HUES48 (cell line): ENCODE data around the gene NPY4R2.
"Not testable (repeated sequence)": the region's sequence is repeated elsewhere in the genome, so short reads cannot be mapped to it uniquely, and the experiment has no call there.

Experiments used
- H3K27ac ChIP-seq: one replicate; pipeline ENCODE4 v1.7.0; 2013; ENCODE audit warnings: low read depth, low read length, inconsistent platforms
- H3K27me3 ChIP-seq: 2 replicates; pipeline ENCODE4 v1.6.1; 2013; ENCODE audit warnings: mild to moderate bottlenecking, low read length; ENCODE audit not compliant: control insufficient read depth, insufficient read depth
- H3K36me3 ChIP-seq: 2 replicates; pipeline ENCODE4 v1.6.1; 2013; ENCODE audit warnings: low read length; ENCODE audit not compliant: control insufficient read depth, insufficient read depth
- H3K4me1 ChIP-seq: 2 replicates; pipeline ENCODE4 v1.6.1; 2013; ENCODE audit warnings: mild to moderate bottlenecking, low read length; ENCODE audit not compliant: control insufficient read depth, insufficient read depth
- H3K4me3 ChIP-seq: 2 replicates; pipeline ENCODE4 v1.5.1; 2013; ENCODE audit warnings: mild to moderate bottlenecking, low read depth, low read length
- H3K9ac ChIP-seq: 2 replicates; pipeline ENCODE4 v1.6.1; 2013; ENCODE audit warnings: mild to moderate bottlenecking, low read depth, low read length, moderate library complexity
- H3K9me3 ChIP-seq: 2 replicates; pipeline ENCODE4 v1.6.1; 2013; ENCODE audit warnings: low read length; ENCODE audit not compliant: control insufficient read depth, insufficient read depth

NPY4R2 gene

DNA sequence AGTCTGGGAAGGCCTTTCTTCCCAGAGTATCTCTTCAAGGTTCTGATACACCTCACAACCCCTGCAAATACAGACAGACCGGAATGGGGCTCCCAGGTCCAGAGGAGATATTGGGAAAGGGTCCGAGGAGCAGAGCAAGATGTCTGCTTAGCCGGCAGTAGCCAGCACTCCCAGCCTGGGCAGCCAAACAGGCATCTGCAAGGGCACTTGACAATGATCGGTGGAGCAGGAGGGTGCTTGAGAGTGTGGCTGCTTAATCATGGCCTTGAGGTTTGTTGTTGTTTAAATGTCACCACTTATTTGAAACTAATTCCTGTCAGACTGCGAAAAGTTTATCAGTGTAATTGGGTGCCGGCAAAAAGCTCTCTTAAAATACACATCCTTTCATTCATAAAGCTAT is 15.0 kb downstream of the NPY4R2 start:
- not testable (repeated sequence) for H3K27me3 ChIP-seq, H3K4me3 ChIP-seq, H3K36me3 ChIP-seq, H3K9me3 ChIP-seq, H3K9ac ChIP-seq, H3K27ac ChIP-seq, H3K4me1 ChIP-seq

DNA sequence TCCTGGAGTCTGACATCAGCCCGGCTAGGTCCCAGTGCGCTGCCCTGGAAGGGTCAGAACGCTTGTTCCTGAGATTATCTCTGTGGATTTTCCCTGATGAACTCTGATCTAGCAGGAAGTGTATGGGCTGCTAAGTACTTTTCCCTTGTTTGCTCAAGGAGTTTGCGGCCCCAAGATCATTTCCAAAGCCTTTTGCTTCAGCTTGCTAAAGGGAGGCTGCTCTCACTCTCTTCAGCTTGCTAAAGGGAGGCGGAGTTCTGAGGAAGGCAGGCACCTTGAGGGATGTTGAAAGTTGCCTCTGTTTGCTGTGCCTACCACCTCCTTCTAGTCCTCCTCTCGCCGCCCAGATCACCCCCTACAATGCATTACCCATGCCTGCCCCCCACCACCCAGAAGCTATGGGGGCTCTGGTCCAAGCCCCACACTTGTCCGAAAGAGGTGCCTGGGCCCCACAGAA is 18.3 kb downstream of the NPY4R2 start:
- not testable (repeated sequence) for H3K27ac ChIP-seq, H3K27me3 ChIP-seq, H3K4me3 ChIP-seq, H3K4me1 ChIP-seq, H3K9me3 ChIP-seq, H3K36me3 ChIP-seq, H3K9ac ChIP-seq

DNA sequence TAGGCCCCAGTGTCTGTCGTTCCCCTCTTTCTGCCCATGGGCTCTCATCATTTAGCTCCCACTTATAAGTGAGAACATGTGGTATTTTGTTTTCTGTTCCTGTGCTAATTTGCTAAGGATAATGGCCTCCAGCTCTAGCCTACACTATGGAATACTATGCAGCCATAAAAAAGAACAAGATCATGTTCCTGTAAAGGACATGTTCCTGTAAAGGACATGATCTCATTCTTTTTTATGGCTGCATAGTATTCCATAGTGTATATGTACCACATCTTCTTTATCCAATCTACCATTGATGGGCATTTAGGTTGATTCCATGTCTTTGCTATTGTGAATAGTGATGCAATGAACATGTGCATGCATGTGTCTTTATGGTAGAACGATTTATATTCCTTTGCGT is 19.2 kb downstream of the NPY4R2 start:
- not testable (repeated sequence) for H3K4me3 ChIP-seq, H3K9ac ChIP-seq, H3K27ac ChIP-seq, H3K9me3 ChIP-seq, H3K36me3 ChIP-seq, H3K4me1 ChIP-seq, H3K27me3 ChIP-seq

DNA sequence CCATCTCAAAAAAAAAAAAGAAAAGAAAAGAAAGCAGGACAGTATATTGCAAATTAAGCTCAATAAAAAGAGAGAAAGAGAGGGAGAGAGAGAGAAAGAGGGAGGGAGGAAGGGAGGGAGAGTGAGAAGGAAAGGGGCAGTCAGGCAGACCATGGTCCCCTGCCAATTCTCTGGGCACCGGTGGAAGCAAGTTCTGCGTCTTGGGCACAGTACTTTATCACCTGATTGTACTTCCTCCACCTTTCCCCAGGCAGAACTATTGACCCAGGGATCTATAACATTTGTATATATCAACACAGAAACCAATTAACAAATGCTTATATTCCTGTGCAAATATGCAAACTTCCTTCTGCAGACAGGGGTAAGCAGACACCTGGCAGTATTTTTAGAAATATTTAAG is 22.4 kb downstream of the NPY4R2 start:
- not testable (repeated sequence) for H3K4me1 ChIP-seq, H3K27ac ChIP-seq, H3K9me3 ChIP-seq, H3K4me3 ChIP-seq, H3K27me3 ChIP-seq, H3K36me3 ChIP-seq, H3K9ac ChIP-seq

DNA sequence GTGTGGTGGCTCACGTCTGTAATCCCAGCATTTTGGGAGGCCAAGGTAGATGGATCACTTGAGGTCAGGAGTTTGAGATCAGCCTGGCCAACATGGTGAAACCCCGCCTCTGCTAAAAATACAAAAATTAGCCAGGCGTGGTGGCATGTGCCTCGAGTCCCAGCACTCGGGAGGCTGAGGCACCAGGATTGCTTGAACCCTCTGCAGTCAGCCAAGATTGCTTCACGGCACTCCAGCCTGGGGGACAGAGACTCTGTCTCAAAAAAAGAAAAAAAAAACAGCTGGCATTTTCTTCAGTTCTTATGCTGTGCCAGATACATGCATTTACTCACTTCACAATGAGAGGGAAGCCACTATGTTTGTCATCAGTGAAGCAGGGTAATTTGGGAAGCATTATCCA is 22.9 kb downstream of the NPY4R2 start:
- not testable (repeated sequence) for H3K9me3 ChIP-seq, H3K27ac ChIP-seq, H3K4me3 ChIP-seq, H3K4me1 ChIP-seq, H3K27me3 ChIP-seq, H3K36me3 ChIP-seq, H3K9ac ChIP-seq

DNA sequence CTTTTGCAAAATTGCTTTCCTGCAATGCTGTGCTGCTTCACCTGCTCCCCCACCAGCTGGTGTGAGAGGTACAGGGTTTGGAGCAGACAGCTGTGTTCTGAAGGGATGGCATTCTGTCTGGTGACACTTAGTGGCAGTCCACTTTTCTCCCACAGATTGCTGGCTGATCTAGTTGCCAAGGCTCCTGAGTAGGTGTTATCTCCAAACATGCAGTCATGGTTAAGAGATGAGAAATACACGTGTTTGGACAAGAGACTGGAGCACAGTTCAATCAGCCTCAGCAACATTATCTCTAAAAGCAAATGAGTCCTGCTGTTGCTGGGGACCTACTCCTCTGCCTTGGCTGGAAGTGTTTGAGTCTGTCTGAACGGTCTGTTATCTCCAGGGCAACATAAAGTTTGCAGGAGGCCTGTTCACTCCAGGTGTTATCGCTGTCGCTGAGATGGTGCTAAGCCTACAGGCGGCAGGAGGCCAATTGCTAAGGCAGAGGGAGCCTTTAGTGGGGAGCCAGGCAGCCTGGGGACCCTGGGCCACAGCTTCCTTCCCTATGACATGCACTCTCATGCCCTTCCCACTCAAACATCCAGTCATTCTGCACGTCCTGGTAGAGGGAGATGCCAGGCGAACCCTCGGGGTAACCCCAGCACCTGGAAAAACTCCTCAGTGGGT is 24.0 kb downstream of the NPY4R2 start:
- H3K27ac ChIP-seq, result not testable (repeated sequence)

DNA sequence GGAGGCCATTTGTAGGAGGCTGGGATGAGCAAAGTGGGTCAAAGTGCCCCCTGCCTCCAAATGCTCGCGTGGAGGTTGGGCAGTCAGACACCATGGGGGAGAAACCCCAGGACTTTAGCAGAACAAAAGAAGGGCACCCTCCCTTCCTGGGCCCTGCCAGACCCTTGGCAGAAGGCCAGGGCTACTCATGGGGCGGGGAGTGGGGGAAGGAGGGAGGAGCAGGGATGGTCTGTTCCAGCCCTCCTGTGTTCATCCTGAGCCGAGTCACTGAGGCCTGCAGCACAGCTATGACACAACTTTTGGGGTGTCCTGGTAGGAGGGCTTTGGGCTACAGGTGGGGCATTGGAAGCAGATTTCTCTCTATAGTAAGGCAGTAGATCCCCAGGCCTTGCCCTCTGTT is 24.9 kb downstream of the NPY4R2 start:
- H3K9ac ChIP-seq, H3K4me3 ChIP-seq, H3K4me1 ChIP-seq, H3K27me3 ChIP-seq, H3K27ac ChIP-seq, H3K9me3 ChIP-seq, H3K36me3 ChIP-seq: not testable (repeated sequence)

More for the DNA sequence above, 24.0 kb downstream of the NPY4R2 start:
- H3K27me3 ChIP-seq, H3K9ac ChIP-seq, H3K9me3 ChIP-seq, H3K36me3 ChIP-seq, H3K4me3 ChIP-seq, H3K4me1 ChIP-seq: not testable (repeated sequence)

DNA sequence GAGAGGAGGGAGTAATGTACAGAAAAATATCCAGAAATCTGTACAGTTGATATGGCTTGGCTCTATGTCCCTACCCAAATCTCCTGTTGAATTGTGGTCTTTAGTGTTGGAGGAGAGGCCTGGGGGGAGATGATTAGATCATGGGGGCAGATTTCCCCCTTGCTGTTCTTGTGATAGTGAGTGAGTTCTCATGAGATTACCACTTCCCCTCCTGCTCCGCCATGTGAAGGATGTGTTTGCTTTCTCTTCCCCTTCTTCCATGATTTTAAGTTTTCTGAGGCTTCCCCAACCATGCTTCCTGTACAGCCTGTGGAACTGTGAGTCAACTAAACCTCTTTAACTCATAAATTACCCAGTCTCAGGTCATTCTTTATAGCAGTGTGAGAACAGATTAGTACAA is 29.0 kb downstream of the NPY4R2 start:
- not testable (repeated sequence) for H3K9ac ChIP-seq, H3K4me3 ChIP-seq, H3K27me3 ChIP-seq, H3K9me3 ChIP-seq, H3K36me3 ChIP-seq, H3K27ac ChIP-seq, H3K4me1 ChIP-seq

DNA sequence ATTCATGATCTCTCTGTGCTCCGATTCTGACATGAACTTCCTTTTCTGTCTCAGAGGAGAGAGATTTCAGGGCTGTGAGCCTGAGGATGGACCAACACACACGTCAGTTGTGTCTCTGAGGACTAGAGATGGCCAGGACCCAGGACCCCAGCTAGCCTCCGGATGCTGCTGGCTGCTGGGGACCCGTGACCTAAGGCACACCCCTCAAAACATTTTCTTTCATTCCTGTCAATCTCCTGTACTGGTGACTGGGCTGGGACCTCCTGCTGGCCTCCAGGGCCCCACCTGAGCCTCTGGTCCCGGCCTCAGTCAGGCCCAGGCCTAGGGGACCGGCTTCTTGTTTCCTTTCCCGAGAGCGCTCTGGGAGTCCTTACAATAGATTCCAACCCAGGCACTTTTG is 38.7 kb downstream of the NPY4R2 start:
- not testable (repeated sequence) for H3K4me3 ChIP-seq, H3K36me3 ChIP-seq, H3K9ac ChIP-seq, H3K27me3 ChIP-seq, H3K4me1 ChIP-seq, H3K9me3 ChIP-seq, H3K27ac ChIP-seq

DNA sequence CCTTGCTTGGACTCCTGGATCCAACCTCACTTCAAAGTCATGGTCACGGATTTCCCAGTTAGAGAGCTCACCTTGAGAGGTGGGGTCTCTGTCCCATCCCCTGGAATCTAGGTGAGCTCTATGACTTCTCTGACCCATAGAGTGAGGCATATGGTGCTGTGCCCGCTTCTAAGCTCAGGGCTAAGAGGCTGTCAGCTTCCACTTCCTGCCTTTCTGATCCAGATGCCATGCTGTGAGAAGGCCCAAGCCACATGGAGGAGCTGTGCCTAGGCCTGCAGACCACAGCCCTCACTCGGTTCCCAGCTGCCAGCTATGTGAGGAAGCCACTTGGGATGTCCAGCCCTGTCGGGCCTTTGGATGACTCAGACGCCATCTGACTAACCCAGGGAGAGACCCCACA is 41.2 kb downstream of the NPY4R2 start:
- H3K36me3 ChIP-seq, H3K27ac ChIP-seq, H3K4me3 ChIP-seq, H3K4me1 ChIP-seq, H3K27me3 ChIP-seq, H3K9ac ChIP-seq, H3K9me3 ChIP-seq: not testable (repeated sequence)

DNA sequence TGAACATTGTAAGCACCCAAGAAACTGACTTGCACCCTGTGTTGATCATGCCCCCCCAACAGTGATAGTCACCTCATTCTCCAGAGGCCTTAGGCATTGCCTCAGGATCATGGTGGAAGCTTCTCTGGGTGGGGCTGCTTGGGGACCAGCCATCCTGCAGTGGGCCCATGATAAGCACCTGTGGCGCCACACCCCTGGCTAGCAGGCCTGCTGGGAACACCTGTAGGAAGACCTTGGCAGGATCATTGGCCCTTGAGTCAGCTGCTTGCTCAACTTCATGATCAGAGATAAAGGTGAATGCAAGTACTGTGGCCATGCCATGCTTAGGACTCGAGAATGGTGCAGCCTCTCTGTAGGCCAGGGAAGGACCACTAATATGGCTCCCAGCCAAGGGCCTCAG is 42.2 kb downstream of the NPY4R2 start:
- not testable (repeated sequence) for H3K4me1 ChIP-seq, H3K36me3 ChIP-seq, H3K9me3 ChIP-seq

DNA sequence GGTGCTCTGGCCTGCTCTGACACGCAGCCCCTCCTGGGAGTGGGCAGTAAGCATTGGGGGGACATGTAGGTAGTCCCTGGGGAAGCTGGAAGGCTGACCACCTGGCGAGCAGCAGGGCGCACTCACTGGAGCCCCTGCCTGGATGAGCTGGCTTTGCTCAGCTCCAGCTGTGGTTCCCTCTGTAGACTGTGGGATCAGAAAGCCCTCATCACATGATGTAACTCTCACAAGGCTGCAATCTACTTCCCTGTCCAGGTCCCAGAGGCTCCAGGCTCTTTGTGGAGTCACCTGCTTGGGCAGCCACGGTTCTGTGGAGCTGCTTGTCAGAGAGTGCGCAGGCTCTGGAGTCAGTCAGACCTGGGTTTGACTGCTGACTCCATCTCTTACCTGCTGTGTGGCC is 44.3 kb downstream of the NPY4R2 start:
- H3K27me3 ChIP-seq, H3K36me3 ChIP-seq, H3K4me1 ChIP-seq, H3K4me3 ChIP-seq, H3K9me3 ChIP-seq, H3K27ac ChIP-seq, H3K9ac ChIP-seq: not testable (repeated sequence)

More for the DNA sequence above, 42.2 kb downstream of the NPY4R2 start:
- H3K27me3 ChIP-seq, H3K27ac ChIP-seq, H3K4me3 ChIP-seq, H3K9ac ChIP-seq: not testable (repeated sequence)
